Neural progenitor cell (in vitro differentiated cells): ENCODE results near the gene PPP2R2B. TPM values are rescaled to one million over a fixed set of nuclear protein-coding genes. Genes with fewer than 3 reads are reported as not detected.
A peak's percentile ranks its signal among the peaks of the same experiment; 100 is the strongest.

Source experiments
- DNase-seq: peaks from one replicate; pipeline ENCODE4 v3.0.0-alpha.2; 2016; ENCODE audit warnings: low spot score
- H2AFZ ChIP-seq: fragments of 200-600 bp; sonication (generic); replicated peaks from 2 replicates; pipeline ENCODE4 v1.6.1; 2016; ENCODE audit warnings: antibody characterized with exemption
- H3F3A ChIP-seq: fragments of 200-600 bp; sonication (generic); 2 replicates; pipeline ENCODE4 v1.6.1; 2016; ENCODE audit warnings: antibody characterized with exemption, low read depth
- H3K27ac ChIP-seq: fragments of 200-600 bp; sonication (generic); 2 replicates; pipeline ENCODE4 v1.5.1; 2016; ENCODE audit warnings: mild to moderate bottlenecking
- H3K27me3 ChIP-seq: fragments of 200-600 bp; sonication (generic); 2 replicates; pipeline ENCODE4 v1.6.1; 2016; ENCODE audit warnings: mild to moderate bottlenecking, moderate library complexity
- H3K36me3 ChIP-seq: fragments of 200-600 bp; sonication (generic); 2 replicates; pipeline ENCODE4 v1.5.1; 2016
- H3K4me1 ChIP-seq: fragments of 200-600 bp; sonication (generic); 2 replicates; pipeline ENCODE4 v1.6.1; 2016; ENCODE audit warnings: mixed run types
- H3K4me2 ChIP-seq: fragments of 200-600 bp; sonication (generic); 2 replicates; pipeline ENCODE4 v1.6.1; 2016
- H3K4me3 ChIP-seq: fragments of 200-600 bp; sonication (generic); 2 replicates; pipeline ENCODE4 v1.5.1; 2016
- H3K79me2 ChIP-seq: fragments of 200-600 bp; sonication (generic); 2 replicates; pipeline ENCODE4 v1.6.1; 2016; ENCODE audit warnings: low read depth
- H3K9ac ChIP-seq: fragments of 200-600 bp; sonication (generic); 2 replicates; pipeline ENCODE4 v1.6.1; 2016
- H3K9me3 ChIP-seq: fragments of 200-600 bp; sonication (generic); 2 replicates; pipeline ENCODE4 v1.5.1; 2016; ENCODE audit warnings: low read depth
- H4K20me1 ChIP-seq: fragments of 200-600 bp; sonication (generic); 2 replicates; pipeline ENCODE4 v1.6.1; 2016; ENCODE audit warnings: low read depth
- H3K27ac Mint-ChIP-seq: 3 replicates; pipeline ENCODE4 v1.8.0; 2021; ENCODE audit warnings: mixed read lengths
- H3K27me3 Mint-ChIP-seq: 2 replicates; pipeline ENCODE4 v1.8.0; 2022; ENCODE audit warnings: low read depth, mild to moderate bottlenecking, inconsistent platforms, moderate library complexity, mixed read lengths; ENCODE audit not compliant: insufficient read depth
- H3K36me3 Mint-ChIP-seq: 3 replicates; pipeline ENCODE4 v1.8.0; 2021; ENCODE audit warnings: mixed read lengths
- H3K4me1 Mint-ChIP-seq: 3 replicates; pipeline ENCODE4 v1.8.0; 2021; ENCODE audit warnings: mixed read lengths
- H3K4me3 Mint-ChIP-seq: 3 replicates; pipeline ENCODE4 v1.8.0; 2021; ENCODE audit warnings: mild to moderate bottlenecking, moderate library complexity, mixed read lengths
- H3K9me3 Mint-ChIP-seq: 3 replicates; pipeline ENCODE4 v1.8.0; 2020; ENCODE audit warnings: mixed read lengths
- EZH2 ChIP-seq: fragments of 200-600 bp; sonication (generic); IDR thresholded peaks from 2 replicates; pipeline ENCODE4 v1.6.1; 2017; ENCODE audit warnings: antibody characterized with exemption, mild to moderate bottlenecking, moderate library complexity
- EZH2phosphoT487 ChIP-seq: fragments of 200-600 bp; sonication (generic); IDR thresholded peaks from 2 replicates; pipeline ENCODE4 v1.6.1; 2017; ENCODE audit warnings: antibody characterized with exemption
- total RNA-seq: library from RNA; depleted of rRNA; stranded (reverse); fragments of >200 nt; gene quantifications from 2 replicates; pipeline ENCODE4 v1.2.3, GENCODE V29; 2015; ENCODE audit warnings: low replicate concordance
- TF ChIP-seq, protein P1 (sequence below): fragments of 200-600 bp; sonication (generic); IDR thresholded peaks from 2 replicates; pipeline ENCODE4 v1.5.1; 2017; ENCODE audit warnings: antibody characterized with exemption, mild to moderate bottlenecking

PPP2R2B gene
- total RNA-seq, 1 donor from 2014 or later, result 26.6 TPM

DNA sequence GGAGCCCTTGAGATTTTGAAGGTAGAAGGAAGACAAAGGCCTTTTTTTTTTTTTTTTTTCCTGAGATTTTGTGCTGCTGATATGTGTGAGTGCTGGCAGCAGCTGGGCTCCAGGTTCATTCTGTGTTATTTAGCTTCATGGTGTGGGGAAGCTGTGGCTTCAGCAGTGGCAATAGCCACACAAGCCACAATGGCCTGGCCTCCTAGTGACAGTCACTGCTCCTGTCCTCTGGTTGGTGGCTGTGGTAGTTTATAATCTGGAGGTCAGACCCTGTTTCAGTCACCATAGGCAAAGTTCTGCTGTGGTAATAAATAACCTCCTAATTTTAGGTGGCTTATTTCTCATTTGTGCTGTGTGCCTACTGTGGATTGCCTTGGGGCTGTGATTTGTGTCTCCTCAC lies 334.3 kb downstream of the PPP2R2B start:
- no peaks in the 10 kb centered on the region for H4K20me1 ChIP-seq
- peak overlapping the region; percentile 68 for H2AFZ ChIP-seq
- no peaks in the 10 kb centered on the region for H3K4me1 ChIP-seq
- H3K27ac ChIP-seq, result no peak overlapping the region
- H3K4me3 ChIP-seq, result no peak overlapping the region
- no peak for DNase-seq
- Mint-ChIP-seq H3K27me3 (no peaks in the 10 kb centered on the region), H3K9me3 (no peaks in the 10 kb centered on the region), H3K4me1 (peaks cover 2% of the 10 kb centered on the region), H3K36me3 (no peaks in the 10 kb centered on the region), H3K4me3 (no peak overlapping the region), H3K27ac (no peak overlapping the region)
- no peaks in the 10 kb centered on the region for H3K27me3 ChIP-seq
- no peak for TF ChIP-seq EZH2phosphoT487
- TF ChIP-seq, protein P1, sequence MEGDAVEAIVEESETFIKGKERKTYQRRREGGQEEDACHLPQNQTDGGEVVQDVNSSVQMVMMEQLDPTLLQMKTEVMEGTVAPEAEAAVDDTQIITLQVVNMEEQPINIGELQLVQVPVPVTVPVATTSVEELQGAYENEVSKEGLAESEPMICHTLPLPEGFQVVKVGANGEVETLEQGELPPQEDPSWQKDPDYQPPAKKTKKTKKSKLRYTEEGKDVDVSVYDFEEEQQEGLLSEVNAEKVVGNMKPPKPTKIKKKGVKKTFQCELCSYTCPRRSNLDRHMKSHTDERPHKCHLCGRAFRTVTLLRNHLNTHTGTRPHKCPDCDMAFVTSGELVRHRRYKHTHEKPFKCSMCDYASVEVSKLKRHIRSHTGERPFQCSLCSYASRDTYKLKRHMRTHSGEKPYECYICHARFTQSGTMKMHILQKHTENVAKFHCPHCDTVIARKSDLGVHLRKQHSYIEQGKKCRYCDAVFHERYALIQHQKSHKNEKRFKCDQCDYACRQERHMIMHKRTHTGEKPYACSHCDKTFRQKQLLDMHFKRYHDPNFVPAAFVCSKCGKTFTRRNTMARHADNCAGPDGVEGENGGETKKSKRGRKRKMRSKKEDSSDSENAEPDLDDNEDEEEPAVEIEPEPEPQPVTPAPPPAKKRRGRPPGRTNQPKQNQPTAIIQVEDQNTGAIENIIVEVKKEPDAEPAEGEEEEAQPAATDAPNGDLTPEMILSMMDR, result no peak
- no peak overlapping the region for H3K4me2 ChIP-seq
- no peaks in the 10 kb centered on the region for H3K9me3 ChIP-seq
- no peak overlapping the region for H3K9ac ChIP-seq
- H3K36me3 ChIP-seq, result no peaks in the 10 kb centered on the region
- H3K79me2 ChIP-seq, result no peaks in the 10 kb centered on the region
- no peaks in the 10 kb centered on the region for H3F3A ChIP-seq

DNA sequence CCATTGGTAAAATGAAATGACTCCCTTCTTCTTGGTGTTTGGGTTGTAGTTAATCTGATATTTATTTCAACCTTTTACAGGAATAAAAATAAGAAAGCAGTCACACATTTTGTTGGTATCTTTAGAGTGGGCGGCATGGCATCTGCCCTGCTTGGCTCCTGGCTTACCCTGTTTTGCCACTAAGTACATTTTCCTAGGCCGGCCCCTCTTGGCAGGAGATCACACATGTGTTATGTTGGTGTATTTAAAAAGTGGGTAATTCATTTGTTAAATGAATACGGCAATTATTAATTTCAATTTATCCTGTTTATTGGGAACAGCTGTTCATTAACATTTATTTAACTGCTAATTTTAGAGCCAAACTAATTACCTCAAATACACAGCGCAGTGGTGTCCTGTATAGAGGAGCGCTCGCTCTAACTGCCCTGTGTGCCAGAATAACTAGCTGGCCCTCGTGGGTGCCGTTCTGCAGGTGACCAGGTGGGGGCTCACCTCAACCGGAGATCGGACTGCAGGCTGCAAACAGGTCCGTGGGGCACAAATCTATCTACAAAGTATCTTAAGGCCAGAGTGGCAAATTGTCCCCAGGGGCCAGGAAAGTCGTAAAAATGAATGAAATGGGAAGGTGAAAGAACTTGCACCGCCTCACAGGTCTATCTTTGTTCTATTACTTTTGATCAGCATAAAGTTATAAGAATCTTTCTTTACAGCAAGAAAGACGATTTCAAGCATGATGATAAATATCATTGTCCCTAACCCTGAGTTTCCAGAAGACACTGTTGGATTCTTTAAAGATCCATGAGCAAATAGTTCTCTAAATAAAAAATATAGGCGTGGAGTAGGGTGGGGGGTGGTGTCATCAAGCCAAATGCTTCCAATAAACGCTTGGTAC lies 336.4 kb downstream of the PPP2R2B start:
- no peaks in the 10 kb centered on the region for H3K36me3 ChIP-seq
- no peaks in the 10 kb centered on the region for H3K4me1 ChIP-seq
- no peaks in the 10 kb centered on the region for H3F3A ChIP-seq
- no peaks in the 10 kb centered on the region for H3K79me2 ChIP-seq
- H3K9me3 ChIP-seq, result no peaks in the 10 kb centered on the region
- H3K27me3 Mint-ChIP-seq, result no peaks in the 10 kb centered on the region
- H2AFZ ChIP-seq, result no peak overlapping the region
- TF ChIP-seq, protein P1, result peak; percentile 96
- TF ChIP-seq EZH2 (no peak), EZH2phosphoT487 (no peak)
- no peak overlapping the region for H3K9ac ChIP-seq
- H3K36me3 Mint-ChIP-seq, result no peaks in the 10 kb centered on the region
- H3K9me3 Mint-ChIP-seq, result no peaks in the 10 kb centered on the region
- no peak overlapping the region for H3K4me3 ChIP-seq
- H3K27ac ChIP-seq, result no peak overlapping the region
- H3K4me1 Mint-ChIP-seq, result peaks cover 2% of the 10 kb centered on the region
- H3K4me2 ChIP-seq, result no peak overlapping the region
- no peak overlapping the region for H3K4me3 Mint-ChIP-seq
- DNase-seq, result peak; percentile 84
- no peaks in the 10 kb centered on the region for H3K27me3 ChIP-seq
- no peaks in the 10 kb centered on the region for H4K20me1 ChIP-seq
- no peak overlapping the region for H3K27ac Mint-ChIP-seq

DNA sequence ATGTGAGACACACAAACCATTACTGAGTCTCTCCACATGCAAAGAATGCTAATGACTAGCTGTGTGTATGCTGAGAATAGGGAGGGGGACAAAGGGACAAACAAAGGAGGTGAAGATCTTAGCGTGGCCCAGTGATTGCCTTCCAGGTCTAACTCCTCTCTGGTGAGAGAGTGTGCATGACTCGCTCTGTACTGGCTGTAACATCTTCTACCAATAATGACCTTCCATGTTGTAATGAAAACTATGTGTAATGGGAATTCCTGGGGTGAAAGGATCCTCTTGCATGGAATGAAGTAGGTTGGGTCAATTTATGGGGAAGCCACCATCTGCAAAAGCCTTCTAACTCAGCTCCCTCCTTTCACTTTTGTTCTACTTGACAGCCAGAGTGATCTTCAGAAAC lies 338.1 kb downstream of the PPP2R2B start:
- Mint-ChIP-seq H3K4me1 (peaks cover 2% of the 10 kb centered on the region), H3K4me3 (no peak overlapping the region), H3K36me3 (no peaks in the 10 kb centered on the region), H3K9me3 (no peaks in the 10 kb centered on the region), H3K27ac (no peak overlapping the region), H3K27me3 (no peaks in the 10 kb centered on the region)
- no peaks in the 10 kb centered on the region for H3K9me3 ChIP-seq
- H4K20me1 ChIP-seq, result no peaks in the 10 kb centered on the region
- no peaks in the 10 kb centered on the region for H3K79me2 ChIP-seq
- no peak for DNase-seq
- no peak overlapping the region for H3K4me2 ChIP-seq
- H3K27ac ChIP-seq, result no peak overlapping the region
- H3F3A ChIP-seq, result no peaks in the 10 kb centered on the region
- no peak overlapping the region for H2AFZ ChIP-seq
- no peak overlapping the region for H3K4me3 ChIP-seq
- H3K9ac ChIP-seq, result no peak overlapping the region
- TF ChIP-seq, protein P1, result no peak
- TF ChIP-seq EZH2phosphoT487, result no peak
- H3K27me3 ChIP-seq, result no peaks in the 10 kb centered on the region
- no peaks in the 10 kb centered on the region for H3K36me3 ChIP-seq
- no peaks in the 10 kb centered on the region for H3K4me1 ChIP-seq
